HepG2 (cell line): Measurements from ENCODE around the gene USP11. TPM values are rescaled to one million over a fixed set of nuclear protein-coding genes. Genes with fewer than 3 reads are reported as not detected.

Experiments
- CEBPZ ChIP-seq: IDR thresholded peaks from 2 replicates; pipeline ENCODE4 v1.6.1; 2012; ENCODE audit warnings: low read length, improper control_type of control experiment
- DNMT3B ChIP-seq: conservative IDR thresholded peaks from 2 replicates; pipeline ENCODE4 v1.6.1; 2016; ENCODE audit warnings: missing biosample characterization, control low read depth
- HDAC1 ChIP-seq: sonication (generic); formaldehyde crosslinking; IDR thresholded peaks from 2 replicates; pipeline ENCODE4 v1.5.1; 2020; ENCODE audit warnings: mild to moderate bottlenecking, missing genetic modification reagents
- HDAC6 ChIP-seq: fragments of 200-600 bp; sonication (generic); IDR thresholded peaks from 2 replicates; pipeline ENCODE4 v1.7.0; 2017; ENCODE audit warnings: mild to moderate bottlenecking, antibody characterized with exemption, low read length, low read depth
- MAX ChIP-seq: IDR thresholded peaks from 2 replicates; pipeline ENCODE4 v1.6.1; 2012; ENCODE audit warnings: inconsistent platforms
- POGZ ChIP-seq: sonication (generic); formaldehyde crosslinking; IDR thresholded peaks from 2 replicates; pipeline ENCODE4 v1.4.0; 2020; ENCODE audit warnings: mild to moderate bottlenecking, missing genetic modification reagents
- RBFOX2 ChIP-seq: fragments of 200-400 bp; formaldehyde crosslinking; IDR thresholded peaks from 2 replicates; pipeline ENCODE4 v1.6.1; 2017; ENCODE audit warnings: low read depth, mild to moderate bottlenecking, low read length
- SAP130 ChIP-seq: IDR thresholded peaks from 2 replicates; pipeline ENCODE4 v1.6.1; 2016; ENCODE audit warnings: low read depth
- SMARCC2 ChIP-seq: fragments of 450-650 bp; IDR thresholded peaks from 2 replicates; pipeline ENCODE4 v1.6.1; 2017; ENCODE audit warnings: antibody characterized with exemption, mild to moderate bottlenecking
- SNAI1 ChIP-seq: sonication (generic); formaldehyde crosslinking; IDR thresholded peaks from 2 replicates; pipeline ENCODE4 v1.5.0; 2020; ENCODE audit warnings: mild to moderate bottlenecking, missing genetic modification reagents, borderline replicate concordance
- SNAPC4 ChIP-seq: sonication (generic); formaldehyde crosslinking; IDR thresholded peaks from 2 replicates; pipeline ENCODE4 v1.4.0; 2020; ENCODE audit warnings: mild to moderate bottlenecking, missing genetic modification reagents
- SP5 ChIP-seq: IDR thresholded peaks from 2 replicates; pipeline ENCODE4 v1.6.1; 2016; ENCODE audit warnings: low read depth, borderline replicate concordance
- U2AF2 ChIP-seq: fragments of 200-400 bp; formaldehyde crosslinking; IDR thresholded peaks from 2 replicates; pipeline ENCODE4 v1.6.1; 2017; ENCODE audit warnings: low read depth, mild to moderate bottlenecking, low read length
- ZBTB44 ChIP-seq: sonication (generic); formaldehyde crosslinking; IDR thresholded peaks from 2 replicates; pipeline ENCODE4 v1.4.0; 2020; ENCODE audit warnings: missing genetic modification reagents
- ZFP82 ChIP-seq: sonication (generic); formaldehyde crosslinking; IDR thresholded peaks from 2 replicates; pipeline ENCODE4 v1.5.1; 2020; ENCODE audit warnings: mild to moderate bottlenecking, missing genetic modification reagents, borderline replicate concordance
- ZNF235 ChIP-seq: sonication (generic); formaldehyde crosslinking; IDR thresholded peaks from 2 replicates; pipeline ENCODE4 v1.8.1; 2023; ENCODE audit warnings: mild to moderate bottlenecking, missing genetic modification reagents, borderline replicate concordance
- ZNF256 ChIP-seq: sonication (generic); formaldehyde crosslinking; conservative IDR thresholded peaks from 2 replicates; pipeline ENCODE4 v1.4.0; 2020; ENCODE audit warnings: missing genetic modification reagents
- ZNF430 ChIP-seq: sonication (generic); formaldehyde crosslinking; IDR thresholded peaks from 2 replicates; pipeline ENCODE4 v1.9.0; 2021; ENCODE audit warnings: mild to moderate bottlenecking, missing genetic modification reagents
- ZNF780A ChIP-seq: sonication (generic); formaldehyde crosslinking; IDR thresholded peaks from 2 replicates; pipeline ENCODE4 v1.8.0; 2022; ENCODE audit warnings: mild to moderate bottlenecking, missing genetic modification reagents, moderate library complexity
- polyA plus RNA-seq, 8 experiments: library from polyadenylated mRNA; depleted of rRNA in 3 of 8; stranded (reverse) in 7 of 8; unstranded in 1 of 8; fragments of >200 nt; fragmentation: Illumina TruSeq in 4 of 8; extraction: Trizol in 4 of 8; gene quantifications; 2 replicates each; pipeline versions ENCODE4 v1.2.1 to v1.2.3, GENCODE V29; 2011 to 2016; ENCODE audit warnings: low read depth in 4 of 8, missing spikeins in 1 of 8, mixed read lengths in 1 of 8; ENCODE audit not compliant: insufficient read depth in 1 of 8
- total RNA-seq, 5 experiments: library from RNA; depleted of rRNA; stranded (reverse); fragments of >200 nt; fragmentation: Illumina TruSeq; extraction: Trizol; gene quantifications; 2 replicates each; pipeline ENCODE4 v1.2.3, GENCODE V29; 2016; ENCODE audit warnings: low read depth in 1 of 5
- TF ChIP-seq, protein P1 (sequence below): sonication (generic); formaldehyde crosslinking; IDR thresholded peaks from 2 replicates; pipeline ENCODE4 v1.4.0; 2020; ENCODE audit warnings: mild to moderate bottlenecking, missing genetic modification reagents

USP11 gene
- total and polyA plus RNA-seq, 2 of the 13 experiments (the other 11 are each of a cell fraction or from before 2014, with no cell fraction given): 23.8 to 31.7 TPM

GRCh38 chrX:47217121-47217851, 15.5 kb upstream of the USP11 start (continued):
- TF ChIP-seq SMARCC2 (no peak), SNAPC4 (CRISPR knock-in tag) (peak; percentile 32; the same call in 1 of the 2 replicates), DNMT3B (CRISPR knock-in tag) (no peak), HDAC1 (no peak), ZNF256 (CRISPR knock-in tag) (no peak), U2AF2 (no peak), CEBPZ (no peak), ZFP82 (no peak), SNAI1 (no peak), MAX (no peak), RBFOX2 (peak; percentile 38; the same call in 1 of the 2 replicates), ZNF780A (CRISPR knock-in tag) (no peak), SAP130 (CRISPR knock-in tag) (0 out of 2 replicates have a peak, but pooled peaks have one; percentile 12), ZBTB44 (no peak), HDAC6 (no peak), ZNF235 (CRISPR knock-in tag) (no peak), ZNF430 (no peak), POGZ (CRISPR knock-in tag) (no peak), SP5 (CRISPR knock-in tag) (no peak)
- TF ChIP-seq, protein P1, sequence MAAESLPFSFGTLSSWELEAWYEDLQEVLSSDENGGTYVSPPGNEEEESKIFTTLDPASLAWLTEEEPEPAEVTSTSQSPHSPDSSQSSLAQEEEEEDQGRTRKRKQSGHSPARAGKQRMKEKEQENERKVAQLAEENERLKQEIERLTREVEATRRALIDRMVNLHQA (CRISPR knock-in tag): no peak
